HepG2 (cell line): ENCODE results near the gene DPP3. TPM values are rescaled to one million over a fixed set of nuclear protein-coding genes. Genes with fewer than 3 reads are reported as not detected.

Experiments
- EHMT2 ChIP-seq: fragments of 200-600 bp; sonication (generic); IDR thresholded peaks from 2 replicates; pipeline ENCODE4 v1.7.0; 2017; ENCODE audit warnings: antibody characterized with exemption, low read depth, low read length, borderline replicate concordance
- KDM5A ChIP-seq: fragments of 200-600 bp; sonication (generic); IDR thresholded peaks from 2 replicates; pipeline ENCODE4 v1.7.0; 2018; ENCODE audit warnings: antibody characterized with exemption, mild to moderate bottlenecking, low read length, borderline replicate concordance
- MIER2 ChIP-seq: IDR thresholded peaks from 2 replicates; pipeline ENCODE4 v1.6.1; 2016; ENCODE audit warnings: missing biosample characterization, missing genetic modification reagents
- RNF2 ChIP-seq: fragments of 450-650 bp; conservative IDR thresholded peaks from 2 replicates; pipeline ENCODE4 v1.6.1; 2016; ENCODE audit warnings: low read depth
- SYNCRIP ChIP-seq: fragments of 200-400 bp; formaldehyde crosslinking; IDR thresholded peaks from 2 replicates; pipeline ENCODE4 v1.6.1; 2018; ENCODE audit warnings: mild to moderate bottlenecking, low read depth, low read length; ENCODE audit not compliant: insufficient read depth
- TCF7L2 ChIP-seq: IDR thresholded peaks from 2 replicates; pipeline ENCODE4 v1.6.1; 2011; ENCODE audit warnings: mild to moderate bottlenecking, low read depth, low read length, moderate library complexity
- ZNF263 ChIP-seq: sonication (generic); formaldehyde crosslinking; IDR thresholded peaks from 2 replicates; pipeline ENCODE4 v1.4.0; 2020; ENCODE audit warnings: missing genetic modification reagents
- ZNF264 ChIP-seq: sonication (generic); formaldehyde crosslinking; IDR thresholded peaks from 2 replicates; pipeline ENCODE4 v1.4.0; 2020; ENCODE audit warnings: missing genetic modification reagents
- ZNF383 ChIP-seq: sonication (generic); formaldehyde crosslinking; IDR thresholded peaks from 2 replicates; pipeline ENCODE4 v1.4.0; 2020; ENCODE audit warnings: missing genetic modification reagents, mild to moderate bottlenecking, borderline replicate concordance
- ZNF7 ChIP-seq: IDR thresholded peaks from 2 replicates; pipeline ENCODE4 v1.6.1; 2016; ENCODE audit warnings: missing biosample characterization, missing genetic modification reagents
- polyA plus RNA-seq, 8 experiments: library from polyadenylated mRNA; depleted of rRNA in 3 of 8; stranded (reverse) in 7 of 8; unstranded in 1 of 8; fragments of >200 nt; fragmentation: Illumina TruSeq in 4 of 8; extraction: Trizol in 4 of 8; gene quantifications; 2 replicates each; pipeline versions ENCODE4 v1.2.1 to v1.2.3, GENCODE V29; 2011 to 2016; ENCODE audit warnings: low read depth in 4 of 8, missing spikeins in 1 of 8, mixed read lengths in 1 of 8; ENCODE audit not compliant: insufficient read depth in 1 of 8
- total RNA-seq, 5 experiments: library from RNA; depleted of rRNA; stranded (reverse); fragments of >200 nt; fragmentation: Illumina TruSeq; extraction: Trizol; gene quantifications; 2 replicates each; pipeline ENCODE4 v1.2.3, GENCODE V29; 2016; ENCODE audit warnings: low read depth in 1 of 5
- TF ChIP-seq, protein P1 (sequence below): sonication (generic); formaldehyde crosslinking; IDR thresholded peaks from 2 replicates; pipeline ENCODE4 v1.4.0; 2020; ENCODE audit warnings: missing genetic modification reagents
- TF ChIP-seq, protein P2 (sequence below): sonication (generic); formaldehyde crosslinking; IDR thresholded peaks from 2 replicates; pipeline ENCODE4 v1.5.0; 2020; ENCODE audit warnings: mild to moderate bottlenecking, missing genetic modification reagents
- TF ChIP-seq, protein P3 (sequence below): sonication (generic); formaldehyde crosslinking; IDR thresholded peaks from 2 replicates; pipeline ENCODE4 v1.8.0; 2022; ENCODE audit warnings: mild to moderate bottlenecking, missing genetic modification reagents, borderline replicate concordance
- TF ChIP-seq, protein P4 (sequence below): sonication (generic); formaldehyde crosslinking; IDR thresholded peaks from 2 replicates; pipeline ENCODE4 v1.4.0; 2020; ENCODE audit warnings: missing genetic modification reagents, borderline replicate concordance

DPP3 gene
- total and polyA plus RNA-seq, 2 of the 13 experiments (the other 11 are each of a cell fraction or from before 2014, with no cell fraction given): 38.4 to 59.8 TPM

DNA sequence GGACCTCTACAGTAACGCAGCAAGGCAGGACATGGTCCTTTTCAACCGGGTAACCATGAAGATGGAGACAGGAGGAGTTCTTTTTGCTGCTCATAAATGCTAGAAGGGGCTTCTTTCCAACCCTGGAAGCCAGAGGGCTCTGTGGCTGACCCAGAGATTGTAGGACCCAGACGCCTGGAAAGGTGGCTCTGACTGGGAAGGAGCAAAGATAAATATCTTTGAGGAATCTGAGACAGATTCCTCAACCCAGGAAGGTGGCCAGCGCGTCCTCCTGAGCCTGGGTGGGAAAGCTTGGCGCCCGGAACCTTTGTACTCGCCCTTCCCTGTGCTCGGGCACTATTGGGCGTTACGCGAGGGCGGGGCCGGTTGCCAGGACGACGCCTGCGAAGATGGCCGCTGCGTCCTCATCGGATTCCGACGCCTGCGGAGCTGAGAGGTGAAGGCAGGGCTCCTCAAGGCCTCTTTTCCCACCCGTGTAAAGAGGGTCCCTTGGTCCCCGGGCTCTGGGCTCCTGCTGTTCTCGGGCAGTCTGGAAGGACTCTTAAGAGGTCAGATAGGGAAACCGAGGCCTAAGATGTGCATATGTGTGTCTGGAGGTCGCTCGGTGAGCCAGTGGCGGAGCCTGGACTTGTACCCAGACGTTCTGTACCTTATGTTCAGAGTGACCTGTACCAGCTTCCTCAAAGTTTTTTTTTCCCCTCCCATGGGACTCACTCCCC, 30.2 kb downstream of the DPP3 start, which contains the start of gene BBS1 (continued):
- TF ChIP-seq, protein P1, sequence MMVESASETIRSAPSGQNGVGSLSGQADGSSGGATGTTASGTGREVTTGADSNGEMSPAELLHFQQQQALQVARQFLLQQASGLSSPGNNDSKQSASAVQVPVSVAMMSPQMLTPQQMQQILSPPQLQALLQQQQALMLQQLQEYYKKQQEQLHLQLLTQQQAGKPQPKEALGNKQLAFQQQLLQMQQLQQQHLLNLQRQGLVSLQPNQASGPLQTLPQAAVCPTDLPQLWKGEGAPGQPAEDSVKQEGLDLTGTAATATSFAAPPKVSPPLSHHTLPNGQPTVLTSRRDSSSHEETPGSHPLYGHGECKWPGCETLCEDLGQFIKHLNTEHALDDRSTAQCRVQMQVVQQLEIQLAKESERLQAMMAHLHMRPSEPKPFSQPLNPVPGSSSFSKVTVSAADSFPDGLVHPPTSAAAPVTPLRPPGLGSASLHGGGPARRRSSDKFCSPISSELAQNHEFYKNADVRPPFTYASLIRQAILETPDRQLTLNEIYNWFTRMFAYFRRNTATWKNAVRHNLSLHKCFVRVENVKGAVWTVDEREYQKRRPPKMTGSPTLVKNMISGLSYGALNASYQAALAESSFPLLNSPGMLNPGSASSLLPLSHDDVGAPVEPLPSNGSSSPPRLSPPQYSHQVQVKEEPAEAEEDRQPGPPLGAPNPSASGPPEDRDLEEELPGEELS (CRISPR knock-in tag): no peak
- TF ChIP-seq ZNF263 (CRISPR knock-in tag) (peak; percentile 37; the same call in 1 of the 2 replicates), ZNF7 (CRISPR knock-in tag) (no peak), ZNF383 (no peak), ZNF264 (CRISPR knock-in tag) (no peak), RNF2 (no peak), EHMT2 (no peak), TCF7L2 (no peak), MIER2 (CRISPR knock-in tag) (no peak), SYNCRIP (no peak), KDM5A (peak; percentile 97)
- TF ChIP-seq, protein P2, sequence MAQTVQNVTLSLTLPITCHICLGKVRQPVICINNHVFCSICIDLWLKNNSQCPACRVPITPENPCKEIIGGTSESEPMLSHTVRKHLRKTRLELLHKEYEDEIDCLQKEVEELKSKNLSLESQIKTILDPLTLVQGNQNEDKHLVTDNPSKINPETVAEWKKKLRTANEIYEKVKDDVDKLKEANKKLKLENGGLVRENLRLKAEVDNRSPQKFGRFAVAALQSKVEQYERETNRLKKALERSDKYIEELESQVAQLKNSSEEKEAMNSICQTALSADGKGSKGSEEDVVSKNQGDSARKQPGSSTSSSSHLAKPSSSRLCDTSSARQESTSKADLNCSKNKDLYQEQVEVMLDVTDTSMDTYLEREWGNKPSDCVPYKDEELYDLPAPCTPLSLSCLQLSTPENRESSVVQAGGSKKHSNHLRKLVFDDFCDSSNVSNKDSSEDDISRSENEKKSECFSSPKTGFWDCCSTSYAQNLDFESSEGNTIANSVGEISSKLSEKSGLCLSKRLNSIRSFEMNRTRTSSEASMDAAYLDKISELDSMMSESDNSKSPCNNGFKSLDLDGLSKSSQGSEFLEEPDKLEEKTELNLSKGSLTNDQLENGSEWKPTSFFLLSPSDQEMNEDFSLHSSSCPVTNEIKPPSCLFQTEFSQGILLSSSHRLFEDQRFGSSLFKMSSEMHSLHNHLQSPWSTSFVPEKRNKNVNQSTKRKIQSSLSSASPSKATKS: no peak; the same call in 1 of the 2 replicates
- TF ChIP-seq, protein P3, sequence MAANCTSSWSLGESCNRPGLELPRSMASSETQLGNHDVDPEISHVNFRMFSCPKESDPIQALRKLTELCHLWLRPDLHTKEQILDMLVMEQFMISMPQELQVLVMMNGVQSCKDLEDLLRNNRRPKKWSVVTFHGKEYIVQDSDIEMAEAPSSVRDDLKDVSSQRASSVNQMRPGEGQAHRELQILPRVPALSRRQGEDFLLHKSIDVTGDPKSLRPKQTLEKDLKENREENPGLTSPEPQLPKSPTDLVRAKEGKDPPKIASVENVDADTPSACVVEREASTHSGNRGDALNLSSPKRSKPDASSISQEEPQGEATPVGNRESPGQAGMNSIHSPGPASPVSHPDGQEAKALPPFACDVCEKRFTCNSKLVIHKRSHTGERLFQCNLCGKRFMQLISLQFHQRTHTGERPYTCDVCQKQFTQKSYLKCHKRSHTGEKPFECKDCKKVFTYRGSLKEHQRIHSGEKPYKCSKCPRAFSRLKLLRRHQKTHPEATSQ (CRISPR knock-in tag): no peak
- TF ChIP-seq, protein P4, sequence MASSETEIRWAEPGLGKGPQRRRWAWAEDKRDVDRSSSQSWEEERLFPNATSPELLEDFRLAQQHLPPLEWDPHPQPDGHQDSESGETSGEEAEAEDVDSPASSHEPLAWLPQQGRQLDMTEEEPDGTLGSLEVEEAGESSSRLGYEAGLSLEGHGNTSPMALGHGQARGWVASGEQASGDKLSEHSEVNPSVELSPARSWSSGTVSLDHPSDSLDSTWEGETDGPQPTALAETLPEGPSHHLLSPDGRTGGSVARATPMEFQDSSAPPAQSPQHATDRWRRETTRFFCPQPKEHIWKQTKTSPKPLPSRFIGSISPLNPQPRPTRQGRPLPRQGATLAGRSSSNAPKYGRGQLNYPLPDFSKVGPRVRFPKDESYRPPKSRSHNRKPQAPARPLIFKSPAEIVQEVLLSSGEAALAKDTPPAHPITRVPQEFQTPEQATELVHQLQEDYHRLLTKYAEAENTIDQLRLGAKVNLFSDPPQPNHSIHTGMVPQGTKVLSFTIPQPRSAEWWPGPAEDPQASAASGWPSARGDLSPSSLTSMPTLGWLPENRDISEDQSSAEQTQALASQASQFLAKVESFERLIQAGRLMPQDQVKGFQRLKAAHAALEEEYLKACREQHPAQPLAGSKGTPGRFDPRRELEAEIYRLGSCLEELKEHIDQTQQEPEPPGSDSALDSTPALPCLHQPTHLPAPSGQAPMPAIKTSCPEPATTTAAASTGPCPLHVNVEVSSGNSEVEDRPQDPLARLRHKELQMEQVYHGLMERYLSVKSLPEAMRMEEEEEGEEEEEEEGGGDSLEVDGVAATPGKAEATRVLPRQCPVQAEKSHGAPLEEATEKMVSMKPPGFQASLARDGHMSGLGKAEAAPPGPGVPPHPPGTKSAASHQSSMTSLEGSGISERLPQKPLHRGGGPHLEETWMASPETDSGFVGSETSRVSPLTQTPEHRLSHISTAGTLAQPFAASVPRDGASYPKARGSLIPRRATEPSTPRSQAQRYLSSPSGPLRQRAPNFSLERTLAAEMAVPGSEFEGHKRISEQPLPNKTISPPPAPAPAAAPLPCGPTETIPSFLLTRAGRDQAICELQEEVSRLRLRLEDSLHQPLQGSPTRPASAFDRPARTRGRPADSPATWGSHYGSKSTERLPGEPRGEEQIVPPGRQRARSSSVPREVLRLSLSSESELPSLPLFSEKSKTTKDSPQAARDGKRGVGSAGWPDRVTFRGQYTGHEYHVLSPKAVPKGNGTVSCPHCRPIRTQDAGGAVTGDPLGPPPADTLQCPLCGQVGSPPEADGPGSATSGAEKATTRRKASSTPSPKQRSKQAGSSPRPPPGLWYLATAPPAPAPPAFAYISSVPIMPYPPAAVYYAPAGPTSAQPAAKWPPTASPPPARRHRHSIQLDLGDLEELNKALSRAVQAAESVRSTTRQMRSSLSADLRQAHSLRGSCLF: no peak
